ENCODE data around the gene TTC28. TPM values are rescaled to one million over a fixed set of nuclear protein-coding genes. Genes with fewer than 3 reads are reported as not detected.
A peak's percentile ranks its signal among the peaks of the same experiment; 100 is the strongest.

The TTC28 gene
- polyA plus RNA-seq, 1 donor from 2014 or later = 14.8 TPM

- H3K79me2 ChIP-seq (replicated peaks; ENCODE audit: insufficient read depth, low read length) = peaks cover 4% of the 10 kb centered on the region
- TF ChIP-seq EZH2 (IDR thresholded peaks at IDR 0.05; ENCODE audit: borderline replicate concordance, insufficient read depth, low read length, poor library complexity, severe bottlenecking) (no peak), SMC3 (conservative IDR thresholded peaks at IDR 0.05; ENCODE audit: poor library complexity) (no peak), POLR2AphosphoS5 (IDR thresholded peaks at IDR 0.05) (no peak), MXI1 (conservative IDR thresholded peaks at IDR 0.05; ENCODE audit: poor library complexity, severe bottlenecking) (no peak), TAF1 (IDR thresholded peaks at IDR 0.05; ENCODE audit: low read depth) (no peak), CTCF (IDR thresholded peaks at IDR 0.05; ENCODE audit: poor library complexity, severe bottlenecking) (no peak), RAD21 (conservative IDR thresholded peaks at IDR 0.05) (no peak), EP300 (conservative IDR thresholded peaks at IDR 0.05; ENCODE audit: poor library complexity, severe bottlenecking) (no peak)
- TF ChIP-seq, protein P1, sequence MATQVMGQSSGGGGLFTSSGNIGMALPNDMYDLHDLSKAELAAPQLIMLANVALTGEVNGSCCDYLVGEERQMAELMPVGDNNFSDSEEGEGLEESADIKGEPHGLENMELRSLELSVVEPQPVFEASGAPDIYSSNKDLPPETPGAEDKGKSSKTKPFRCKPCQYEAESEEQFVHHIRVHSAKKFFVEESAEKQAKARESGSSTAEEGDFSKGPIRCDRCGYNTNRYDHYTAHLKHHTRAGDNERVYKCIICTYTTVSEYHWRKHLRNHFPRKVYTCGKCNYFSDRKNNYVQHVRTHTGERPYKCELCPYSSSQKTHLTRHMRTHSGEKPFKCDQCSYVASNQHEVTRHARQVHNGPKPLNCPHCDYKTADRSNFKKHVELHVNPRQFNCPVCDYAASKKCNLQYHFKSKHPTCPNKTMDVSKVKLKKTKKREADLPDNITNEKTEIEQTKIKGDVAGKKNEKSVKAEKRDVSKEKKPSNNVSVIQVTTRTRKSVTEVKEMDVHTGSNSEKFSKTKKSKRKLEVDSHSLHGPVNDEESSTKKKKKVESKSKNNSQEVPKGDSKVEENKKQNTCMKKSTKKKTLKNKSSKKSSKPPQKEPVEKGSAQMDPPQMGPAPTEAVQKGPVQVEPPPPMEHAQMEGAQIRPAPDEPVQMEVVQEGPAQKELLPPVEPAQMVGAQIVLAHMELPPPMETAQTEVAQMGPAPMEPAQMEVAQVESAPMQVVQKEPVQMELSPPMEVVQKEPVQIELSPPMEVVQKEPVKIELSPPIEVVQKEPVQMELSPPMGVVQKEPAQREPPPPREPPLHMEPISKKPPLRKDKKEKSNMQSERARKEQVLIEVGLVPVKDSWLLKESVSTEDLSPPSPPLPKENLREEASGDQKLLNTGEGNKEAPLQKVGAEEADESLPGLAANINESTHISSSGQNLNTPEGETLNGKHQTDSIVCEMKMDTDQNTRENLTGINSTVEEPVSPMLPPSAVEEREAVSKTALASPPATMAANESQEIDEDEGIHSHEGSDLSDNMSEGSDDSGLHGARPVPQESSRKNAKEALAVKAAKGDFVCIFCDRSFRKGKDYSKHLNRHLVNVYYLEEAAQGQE (IDR thresholded peaks at IDR 0.05; ENCODE audit: borderline replicate concordance) = no peak
- no peak overlapping the region for H3K4me3 ChIP-seq (ENCODE audit: low read length)
- H3F3A ChIP-seq (ENCODE audit: insufficient read depth, low read length, poor library complexity, severe bottlenecking) = no peaks in the 10 kb centered on the region
- H3K4me2 ChIP-seq (ENCODE audit: low read length) = no peak overlapping the region
- H3K9ac ChIP-seq (ENCODE audit: low read length) = no peak overlapping the region
- H3K9me2 ChIP-seq (ENCODE audit: insufficient read depth, low read length) = no peaks in the 10 kb centered on the region
- H3K9me3 ChIP-seq (ENCODE audit: low read length) = no peaks in the 10 kb centered on the region
- no peaks in the 10 kb centered on the region for H3K36me3 ChIP-seq (ENCODE audit: insufficient read depth, low read length)
- no peaks in the 10 kb centered on the region for H3K27me3 ChIP-seq (ENCODE audit: insufficient read depth, low read depth, low read length)
- no peak overlapping the region for H3K27ac ChIP-seq (ENCODE audit: low read length)
- no peaks in the 10 kb centered on the region for H4K20me1 ChIP-seq (ENCODE audit: insufficient read depth)
- H2AFZ ChIP-seq (ENCODE audit: low read depth, low read length) = no peak overlapping the region
Measured at GRCh38 chr22:28148816-28149465, 530.7 kb downstream of the TTC28 start.

DNA sequence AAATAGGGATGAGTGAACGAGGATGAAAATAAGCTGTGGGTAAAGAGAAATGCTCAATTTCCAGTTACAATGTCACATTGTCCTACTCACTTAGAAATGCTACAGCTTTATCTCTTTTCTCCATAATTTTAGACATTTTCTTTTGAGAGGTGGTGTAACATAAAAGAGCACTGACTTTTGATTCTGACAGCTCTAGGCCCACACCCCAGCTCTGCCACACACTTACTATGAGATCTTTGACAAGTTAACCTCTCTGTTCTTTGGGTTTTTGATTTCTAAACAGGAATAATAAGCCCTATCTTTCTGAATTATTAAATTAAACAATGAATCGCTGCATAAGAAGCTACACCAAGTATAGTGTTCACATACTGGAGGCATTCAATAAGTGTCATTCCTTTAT, 532.2 kb downstream of the TTC28 start:
- Histone ChIP-seq H3K9me3 (ENCODE audit: low read length) (no peaks in the 10 kb centered on the region), H3K27ac (ENCODE audit: low read length) (no peak overlapping the region)

More for the DNA sequence above, 532.2 kb downstream of the TTC28 start:
- no peaks in the 10 kb centered on the region for H3K36me3 ChIP-seq (ENCODE audit: insufficient read depth, low read length)
- TF ChIP-seq CTCF (IDR thresholded peaks at IDR 0.05; ENCODE audit: poor library complexity, severe bottlenecking) (no peak), SMC3 (conservative IDR thresholded peaks at IDR 0.05; ENCODE audit: poor library complexity) (no peak), RAD21 (conservative IDR thresholded peaks at IDR 0.05) (peak; percentile 15), TAF1 (IDR thresholded peaks at IDR 0.05; ENCODE audit: low read depth) (no peak)
- peaks cover 4% of the 10 kb centered on the region for H3K79me2 ChIP-seq (replicated peaks; ENCODE audit: insufficient read depth, low read length)
- no peaks in the 10 kb centered on the region for H3K9me2 ChIP-seq (ENCODE audit: insufficient read depth, low read length)
- H3K9ac ChIP-seq (ENCODE audit: low read length) = no peak overlapping the region
- H4K20me1 ChIP-seq (ENCODE audit: insufficient read depth) = no peaks in the 10 kb centered on the region
- no peaks in the 10 kb centered on the region for H3F3A ChIP-seq (ENCODE audit: insufficient read depth, low read length, poor library complexity, severe bottlenecking)
- H3K27me3 ChIP-seq (ENCODE audit: insufficient read depth, low read depth, low read length) = no peaks in the 10 kb centered on the region
- H2AFZ ChIP-seq (ENCODE audit: low read depth, low read length) = no peak overlapping the region
- no peak overlapping the region for H3K4me2 ChIP-seq (ENCODE audit: low read length)
- no peak overlapping the region for H3K4me3 ChIP-seq (ENCODE audit: low read length)

Measured in neural cell (in vitro differentiated cells).